Caco-2 (cell line): Measurements from ENCODE around the gene LITAF. TPM values are rescaled to one million over a fixed set of nuclear protein-coding genes. Genes with fewer than 3 reads are reported as not detected.

Experiments
- BruUV-seq: library from RNA; stranded (reverse); fragments of 400-500 nt; replicated peaks from 2 replicates; lab custom pipeline; 2021; lab: Mats Ljungman, UMichigan
- CTCF ChIA-PET: fragments of 300-600 bp; sonication (Branson Sonifier 250); formaldehyde crosslinking; loops from one replicate; lab custom pipeline; 2022; ENCODE audit warnings: antibody characterized with exemption; lab: Charles Lee
- POLR2A ChIA-PET: fragments of 300-600 bp; sonication (Branson Sonifier 250); formaldehyde crosslinking; loops from one replicate; lab custom pipeline; 2022; ENCODE audit warnings: antibody characterized with exemption; lab: Charles Lee
- DNase-seq, 2 experiments: peaks; one replicate each; pipeline versions ENCODE4 v3.0.0 to v3.0.0-alpha.2; 2020 to 2022
- H3K27me3 ChIP-seq: replicated peaks from 2 replicates; pipeline ENCODE4 v1.6.0; 2011; ENCODE audit warnings: low read length; ENCODE audit not compliant: control insufficient read depth, insufficient read depth
- H3K36me3 ChIP-seq: 2 replicates; pipeline ENCODE4 v1.5.1; 2011; ENCODE audit warnings: low read length; ENCODE audit not compliant: control insufficient read depth, insufficient read depth
- H3K4me1 ChIP-seq: fragments of 250-450 bp; sonication (Bioruptor Pico); 2 replicates; pipeline ENCODE4 v1.5.1; 2020; ENCODE audit warnings: mild to moderate bottlenecking
- H3K4me3 ChIP-seq: 2 replicates; pipeline ENCODE4 v1.5.1; 2011; ENCODE audit warnings: low read depth, mild to moderate bottlenecking, control low read depth, low read length
- H3K9me3 ChIP-seq: fragments of 250-450 bp; sonication (Bioruptor Pico); 2 replicates; pipeline ENCODE4 v1.5.1; 2020; ENCODE audit warnings: mild to moderate bottlenecking, moderate library complexity
- H3K27ac Mint-ChIP-seq: one replicate; pipeline ENCODE4 v1.8.0; 2022; ENCODE audit warnings: mixed read lengths; ENCODE audit not compliant: unreplicated experiment
- H3K27me3 Mint-ChIP-seq: one replicate; pipeline ENCODE4 v1.8.0; 2022; ENCODE audit warnings: mixed read lengths; ENCODE audit not compliant: insufficient read depth, unreplicated experiment
- H3K36me3 Mint-ChIP-seq: one replicate; pipeline ENCODE4 v1.8.0; 2022; ENCODE audit warnings: mild to moderate bottlenecking, mixed read lengths; ENCODE audit not compliant: insufficient read depth, unreplicated experiment
- H3K4me1 Mint-ChIP-seq: one replicate; pipeline ENCODE4 v1.8.0; 2022; ENCODE audit warnings: low read depth, mixed read lengths; ENCODE audit not compliant: unreplicated experiment
- H3K4me3 Mint-ChIP-seq: one replicate; pipeline ENCODE4 v1.8.0; 2022; ENCODE audit warnings: mild to moderate bottlenecking, moderate library complexity, mixed read lengths; ENCODE audit not compliant: unreplicated experiment
- H3K9me3 Mint-ChIP-seq: one replicate; pipeline ENCODE4 v1.8.0; 2022; ENCODE audit warnings: mixed read lengths; ENCODE audit not compliant: unreplicated experiment
- intact Hi-C: fragments of 100-400 bp; cut with micrococcal nuclease; formaldehyde crosslinking; loops from one replicate; pipeline ENCODE4 v1.10.0; 2022; ENCODE audit not compliant: unreplicated experiment
- total RNA-seq: library from RNA; stranded (reverse); gene quantifications from 2 replicates; pipeline ENCODE4 v1.2.3, GENCODE V29; 2022
- TF ChIP-seq, protein P1 (sequence below), 2 experiments: fragments of 200-600 bp in 1 of 2; IDR thresholded peaks; 1 replicate in 1 of 2; 2 replicates in 1 of 2; pipeline versions ENCODE4 v1.5.1 to v1.8.0; 2011 to 2022; ENCODE audit warnings: antibody characterized with exemption in 1 of 2, control low read depth in 1 of 2, inconsistent platforms in 1 of 2, low read depth in 1 of 2, low read length in 1 of 2, mild to moderate bottlenecking in 1 of 2, moderate library complexity in 1 of 2; ENCODE audit not compliant: insufficient read depth in 1 of 2, severe bottlenecking in 1 of 2, unreplicated experiment in 1 of 2

LITAF gene
- total RNA-seq, 1 experiment from 2014 or later, result 60.9 TPM

DNA sequence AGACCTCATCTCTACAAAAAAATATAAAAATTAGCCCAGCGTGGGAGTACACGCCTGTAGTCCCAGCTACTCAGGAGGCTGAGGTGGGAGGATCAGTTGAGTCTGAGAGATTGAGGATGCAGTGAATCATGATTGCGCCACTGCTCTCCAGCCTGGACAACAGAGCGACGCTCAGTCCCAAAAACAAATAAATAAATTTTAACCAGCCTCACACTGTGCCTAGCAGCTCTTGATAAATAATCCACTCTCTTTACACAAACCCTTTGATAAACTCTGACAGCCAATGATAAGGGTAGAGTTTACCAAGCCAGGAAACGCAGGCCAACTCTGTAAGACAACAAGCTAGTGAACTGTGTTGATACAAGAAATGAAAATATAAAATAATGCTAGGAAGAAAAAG lies 32.7 kb downstream of the LITAF start:
- POLR2A ChIA-PET, result no interaction called here
- BruUV-seq, result no TSS peak
- H3K4me1 Mint-ChIP-seq, result no peaks in the 10 kb centered on the region
- H3K4me1 ChIP-seq, result no peaks in the 10 kb centered on the region
- intact Hi-C loops, result no loop called here
- H3K9me3 Mint-ChIP-seq, result peaks cover 9% of the 10 kb centered on the region
- TF ChIP-seq, protein P1, sequence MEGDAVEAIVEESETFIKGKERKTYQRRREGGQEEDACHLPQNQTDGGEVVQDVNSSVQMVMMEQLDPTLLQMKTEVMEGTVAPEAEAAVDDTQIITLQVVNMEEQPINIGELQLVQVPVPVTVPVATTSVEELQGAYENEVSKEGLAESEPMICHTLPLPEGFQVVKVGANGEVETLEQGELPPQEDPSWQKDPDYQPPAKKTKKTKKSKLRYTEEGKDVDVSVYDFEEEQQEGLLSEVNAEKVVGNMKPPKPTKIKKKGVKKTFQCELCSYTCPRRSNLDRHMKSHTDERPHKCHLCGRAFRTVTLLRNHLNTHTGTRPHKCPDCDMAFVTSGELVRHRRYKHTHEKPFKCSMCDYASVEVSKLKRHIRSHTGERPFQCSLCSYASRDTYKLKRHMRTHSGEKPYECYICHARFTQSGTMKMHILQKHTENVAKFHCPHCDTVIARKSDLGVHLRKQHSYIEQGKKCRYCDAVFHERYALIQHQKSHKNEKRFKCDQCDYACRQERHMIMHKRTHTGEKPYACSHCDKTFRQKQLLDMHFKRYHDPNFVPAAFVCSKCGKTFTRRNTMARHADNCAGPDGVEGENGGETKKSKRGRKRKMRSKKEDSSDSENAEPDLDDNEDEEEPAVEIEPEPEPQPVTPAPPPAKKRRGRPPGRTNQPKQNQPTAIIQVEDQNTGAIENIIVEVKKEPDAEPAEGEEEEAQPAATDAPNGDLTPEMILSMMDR (IDR thresholded peaks at IDR 0.05; ENCODE audit: insufficient read depth in 1 of 2, low read depth in 1 of 2, low read length in 1 of 2, severe bottlenecking in 1 of 2, unreplicated experiment in 1 of 2), result no peak
- no peaks in the 10 kb centered on the region for H3K27me3 Mint-ChIP-seq
- CTCF ChIA-PET, result no interaction called here
- no peak for DNase-seq
- no peak overlapping the region for H3K4me3 Mint-ChIP-seq
- H3K9me3 ChIP-seq, result peaks cover 9% of the 10 kb centered on the region
- H3K36me3 ChIP-seq, result no peaks in the 10 kb centered on the region; the same call in 1 of the 2 replicates
- no peaks in the 10 kb centered on the region for H3K27me3 ChIP-seq
- H3K4me3 ChIP-seq, result no peak overlapping the region
- peaks cover 28% of the 10 kb centered on the region for H3K36me3 Mint-ChIP-seq
- H3K27ac Mint-ChIP-seq, result no peak overlapping the region

DNA sequence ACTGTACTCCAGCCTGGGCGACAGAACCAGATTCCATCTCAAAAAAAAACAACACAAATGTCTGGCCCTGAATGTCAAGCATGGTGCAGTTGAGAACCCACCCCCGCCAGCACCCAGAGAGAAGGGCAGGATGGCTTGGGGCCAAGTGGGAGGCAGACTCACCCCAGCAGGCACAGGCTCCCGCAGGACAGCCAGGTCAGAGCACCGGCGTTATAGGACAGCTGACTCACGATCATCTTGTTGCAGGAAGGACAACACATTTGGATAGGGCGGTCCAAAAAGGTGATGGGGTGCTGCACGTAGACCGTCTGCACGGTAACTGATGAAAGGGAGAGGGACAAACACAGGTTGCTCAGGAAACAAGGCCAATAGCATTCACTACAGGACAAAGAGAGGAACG lies 33.3 kb downstream of the LITAF start:
- H3K9me3 Mint-ChIP-seq, result peaks cover 9% of the 10 kb centered on the region
- H3K27me3 Mint-ChIP-seq, result no peaks in the 10 kb centered on the region
- ChIA-PET POLR2A (no interaction called here), CTCF (no interaction called here)
- TF ChIP-seq, protein P1 (IDR thresholded peaks at IDR 0.05; ENCODE audit: insufficient read depth in 1 of 2, low read depth in 1 of 2, low read length in 1 of 2, severe bottlenecking in 1 of 2, unreplicated experiment in 1 of 2), result no peak
- intact Hi-C loops, result no loop called here
- H3K36me3 Mint-ChIP-seq, result peaks cover 31% of the 10 kb centered on the region
- DNase-seq, result no peak
- H3K4me3 Mint-ChIP-seq, result no peak overlapping the region
- H3K27ac Mint-ChIP-seq, result no peak overlapping the region
- no peaks in the 10 kb centered on the region for H3K4me1 Mint-ChIP-seq
- Histone ChIP-seq H3K36me3 (no peaks in the 10 kb centered on the region; the same call in 1 of the 2 replicates), H3K27me3 (no peaks in the 10 kb centered on the region), H3K4me3 (no peak overlapping the region), H3K4me1 (no peaks in the 10 kb centered on the region), H3K9me3 (peaks cover 9% of the 10 kb centered on the region)
- no TSS peak for BruUV-seq

DNA sequence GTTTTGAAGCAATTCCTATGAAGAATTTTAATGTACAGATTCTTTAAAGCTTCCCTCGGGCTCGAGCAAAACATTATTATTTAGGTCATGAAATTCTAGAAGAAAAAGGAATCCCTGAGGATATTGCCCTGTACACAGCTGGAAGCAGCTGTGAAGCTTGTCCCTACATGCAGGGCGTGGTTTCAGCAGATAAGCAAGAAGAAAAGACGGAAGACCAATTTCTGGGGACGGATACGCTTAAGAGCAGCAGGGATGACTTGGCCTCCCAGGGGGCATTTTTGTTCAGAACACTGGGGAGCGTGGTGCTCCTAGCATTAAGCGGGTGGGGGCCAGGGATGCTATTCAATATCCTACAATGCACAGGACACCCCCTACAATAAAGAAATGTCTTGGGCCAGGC lies 34.3 kb downstream of the LITAF start:
- Mint-ChIP-seq H3K27me3 (no peaks in the 10 kb centered on the region), H3K4me1 (no peaks in the 10 kb centered on the region), H3K9me3 (peaks cover 9% of the 10 kb centered on the region), H3K36me3 (peaks cover 31% of the 10 kb centered on the region), H3K27ac (no peak overlapping the region), H3K4me3 (no peak overlapping the region)
- CTCF ChIA-PET, result no interaction called here
- TF ChIP-seq, protein P1 (IDR thresholded peaks at IDR 0.05; ENCODE audit: insufficient read depth in 1 of 2, low read depth in 1 of 2, low read length in 1 of 2, severe bottlenecking in 1 of 2, unreplicated experiment in 1 of 2), result no peak
- no peak overlapping the region for H3K4me3 ChIP-seq
- POLR2A ChIA-PET, result no interaction called here
- H3K9me3 ChIP-seq, result peaks cover 9% of the 10 kb centered on the region
- DNase-seq, result no peak
- intact Hi-C loops, result no loop called here
- no peaks in the 10 kb centered on the region; the same call in 1 of the 2 replicates for H3K36me3 ChIP-seq
- H3K4me1 ChIP-seq, result no peaks in the 10 kb centered on the region
- no peaks in the 10 kb centered on the region for H3K27me3 ChIP-seq
- BruUV-seq, result no TSS peak
